Keratinocyte (primary cell): ENCODE measurements around the gene SNTG2.

Source experiments
- EZH2 ChIP-seq: IDR thresholded peaks from one replicate; pipeline ENCODE4 v1.6.1; 2012; ENCODE audit warnings: inconsistent platforms, mild to moderate bottlenecking, low read length, moderate library complexity
- TF ChIP-seq, protein P1 (sequence below), 3 experiments: IDR thresholded peaks in 1 of 3; conservative IDR thresholded peaks in 1 of 3; optimal IDR thresholded peaks in 1 of 3; 2 replicates in 2 of 3; 3 replicates in 1 of 3; pipeline versions ENCODE3 to v1.5.1; 2011; ENCODE audit warnings: low read length in 3 of 3, mild to moderate bottlenecking in 3 of 3, moderate library complexity in 2 of 3, control low read depth in 1 of 3, inconsistent platforms in 1 of 3; ENCODE audit not compliant: insufficient read depth in 2 of 3; ENCODE audit errors: extremely low read depth in 1 of 3

GRCh38 chr2:1055014-1055595 is 104.5 kb downstream of the SNTG2 start:
- TF ChIP-seq, protein P1, sequence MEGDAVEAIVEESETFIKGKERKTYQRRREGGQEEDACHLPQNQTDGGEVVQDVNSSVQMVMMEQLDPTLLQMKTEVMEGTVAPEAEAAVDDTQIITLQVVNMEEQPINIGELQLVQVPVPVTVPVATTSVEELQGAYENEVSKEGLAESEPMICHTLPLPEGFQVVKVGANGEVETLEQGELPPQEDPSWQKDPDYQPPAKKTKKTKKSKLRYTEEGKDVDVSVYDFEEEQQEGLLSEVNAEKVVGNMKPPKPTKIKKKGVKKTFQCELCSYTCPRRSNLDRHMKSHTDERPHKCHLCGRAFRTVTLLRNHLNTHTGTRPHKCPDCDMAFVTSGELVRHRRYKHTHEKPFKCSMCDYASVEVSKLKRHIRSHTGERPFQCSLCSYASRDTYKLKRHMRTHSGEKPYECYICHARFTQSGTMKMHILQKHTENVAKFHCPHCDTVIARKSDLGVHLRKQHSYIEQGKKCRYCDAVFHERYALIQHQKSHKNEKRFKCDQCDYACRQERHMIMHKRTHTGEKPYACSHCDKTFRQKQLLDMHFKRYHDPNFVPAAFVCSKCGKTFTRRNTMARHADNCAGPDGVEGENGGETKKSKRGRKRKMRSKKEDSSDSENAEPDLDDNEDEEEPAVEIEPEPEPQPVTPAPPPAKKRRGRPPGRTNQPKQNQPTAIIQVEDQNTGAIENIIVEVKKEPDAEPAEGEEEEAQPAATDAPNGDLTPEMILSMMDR (optimal IDR thresholded peaks at IDR 0.05 in 1 of 3, IDR thresholded peaks at IDR 0.05 in 1 of 3, conservative IDR thresholded peaks at IDR 0.05 in 1 of 3; ENCODE audit: extremely low read depth in 1 of 3, insufficient read depth in 2 of 3, low read length in 3 of 3), result no peak
- no peak for TF ChIP-seq EZH2
